ENCODE measurements around the gene FAM163B.

The FAM163B gene

GRCh38 chr9:133590231-133590855 is 18.8 kb downstream of the FAM163B start:
- DNase-seq (ENCODE audit: low read depth) = no peak
- H3K4me3 ChIP-seq (ENCODE audit: low read depth, low read length) = no peak overlapping the region
- no peak for TF ChIP-seq CTCF (IDR thresholded peaks at IDR 0.05; ENCODE audit: insufficient read depth, low read depth, low read length, missing control alignments)

GRCh38 chr9:133589454-133590227 is 19.5 kb downstream of the FAM163B start:
- peak; percentile 12 for DNase-seq (ENCODE audit: low read depth)
- TF ChIP-seq CTCF (IDR thresholded peaks at IDR 0.05; ENCODE audit: insufficient read depth, low read depth, low read length, missing control alignments) = peak; percentile 60
- H3K4me3 ChIP-seq (ENCODE audit: low read depth, low read length) = no peak overlapping the region

GRCh38 chr9:133587466-133587865 is 21.7 kb downstream of the FAM163B start:
- TF ChIP-seq CTCF (IDR thresholded peaks at IDR 0.05; ENCODE audit: insufficient read depth, low read depth, low read length, missing control alignments) = no peak
- DNase-seq (ENCODE audit: low read depth) = no peak
- no peak overlapping the region for H3K4me3 ChIP-seq (ENCODE audit: low read depth, low read length)

- DNase-seq (ENCODE audit: low read depth) = no peak
- no peak for TF ChIP-seq CTCF (IDR thresholded peaks at IDR 0.05; ENCODE audit: insufficient read depth, low read depth, low read length, missing control alignments)
These were observed 22.1 kb downstream of the FAM163B start for GRCh38 chr9:133587051-133587450.

GRCh38 chr9:133585481-133586351 is 23.5 kb downstream of the FAM163B start:
- DNase-seq (ENCODE audit: low read depth) = no peak
- H3K4me3 ChIP-seq (ENCODE audit: low read depth, low read length) = no peak overlapping the region
- no peak for TF ChIP-seq CTCF (IDR thresholded peaks at IDR 0.05; ENCODE audit: insufficient read depth, low read depth, low read length, missing control alignments)

More at GRCh38 chr9:133587051-133587450, 22.1 kb downstream of the FAM163B start:
- no peak overlapping the region for H3K4me3 ChIP-seq (ENCODE audit: low read depth, low read length)

GRCh38 chr9:133584559-133585476 is 24.4 kb downstream of the FAM163B start:
- H3K4me3 ChIP-seq (ENCODE audit: low read depth, low read length) = no peak overlapping the region
- TF ChIP-seq CTCF (IDR thresholded peaks at IDR 0.05; ENCODE audit: insufficient read depth, low read depth, low read length, missing control alignments) = no peak
- DNase-seq (ENCODE audit: low read depth) = no peak
